RWPE2 (cell line): ENCODE results near the gene MRGPRG.

ENCODE experiments used
- ATAC-seq: fragments of 200-7000 bp; cut with Tn5 transposase; 3 replicates; pipeline ENCODE4 v1.9.1; 2021; ENCODE audit warnings: low read depth
- DNase-seq: peaks from one replicate; pipeline ENCODE4 v3.0.0-alpha.2; 2020; ENCODE audit warnings: low spot score
- H3K27ac ChIP-seq: fragments of 450-650 bp; 2 replicates; pipeline ENCODE4 v1.5.1; 2017; ENCODE audit warnings: mild to moderate bottlenecking; ENCODE audit not compliant: poor library complexity, severe bottlenecking
- H3K27me3 ChIP-seq: fragments of 250-450 bp; sonication (Bioruptor Pico); 2 replicates; pipeline ENCODE4 v1.5.1; 2021; ENCODE audit warnings: mild to moderate bottlenecking, moderate library complexity; ENCODE audit not compliant: insufficient read depth, poor library complexity, severe bottlenecking
- H3K36me3 ChIP-seq: fragments of 250-450 bp; sonication (Bioruptor Pico); 2 replicates; pipeline ENCODE4 v1.5.1; 2020; ENCODE audit warnings: low read depth, mild to moderate bottlenecking, moderate library complexity
- H3K4me1 ChIP-seq: fragments of 250-450 bp; sonication (Bioruptor Pico); 2 replicates; pipeline ENCODE4 v1.5.1; 2021; ENCODE audit warnings: mild to moderate bottlenecking, moderate library complexity; ENCODE audit not compliant: insufficient read depth, poor library complexity, severe bottlenecking
- H3K4me3 ChIP-seq: fragments of 250-450 bp; sonication (Bioruptor Pico); 2 replicates; pipeline ENCODE4 v1.5.1; 2021; ENCODE audit warnings: mild to moderate bottlenecking, moderate library complexity; ENCODE audit not compliant: severe bottlenecking
- H3K9me3 ChIP-seq: fragments of 250-450 bp; sonication (Bioruptor Pico); 2 replicates; pipeline ENCODE4 v1.5.1; 2021; ENCODE audit warnings: mild to moderate bottlenecking, moderate library complexity; ENCODE audit not compliant: severe bottlenecking
- TF ChIP-seq, protein P1 (sequence below): fragments of 450-650 bp; IDR thresholded peaks from one replicate; pipeline ENCODE4 v1.5.1; 2017; ENCODE audit warnings: mild to moderate bottlenecking, moderate library complexity; ENCODE audit not compliant: poor library complexity, severe bottlenecking

The MRGPRG gene

DNA sequence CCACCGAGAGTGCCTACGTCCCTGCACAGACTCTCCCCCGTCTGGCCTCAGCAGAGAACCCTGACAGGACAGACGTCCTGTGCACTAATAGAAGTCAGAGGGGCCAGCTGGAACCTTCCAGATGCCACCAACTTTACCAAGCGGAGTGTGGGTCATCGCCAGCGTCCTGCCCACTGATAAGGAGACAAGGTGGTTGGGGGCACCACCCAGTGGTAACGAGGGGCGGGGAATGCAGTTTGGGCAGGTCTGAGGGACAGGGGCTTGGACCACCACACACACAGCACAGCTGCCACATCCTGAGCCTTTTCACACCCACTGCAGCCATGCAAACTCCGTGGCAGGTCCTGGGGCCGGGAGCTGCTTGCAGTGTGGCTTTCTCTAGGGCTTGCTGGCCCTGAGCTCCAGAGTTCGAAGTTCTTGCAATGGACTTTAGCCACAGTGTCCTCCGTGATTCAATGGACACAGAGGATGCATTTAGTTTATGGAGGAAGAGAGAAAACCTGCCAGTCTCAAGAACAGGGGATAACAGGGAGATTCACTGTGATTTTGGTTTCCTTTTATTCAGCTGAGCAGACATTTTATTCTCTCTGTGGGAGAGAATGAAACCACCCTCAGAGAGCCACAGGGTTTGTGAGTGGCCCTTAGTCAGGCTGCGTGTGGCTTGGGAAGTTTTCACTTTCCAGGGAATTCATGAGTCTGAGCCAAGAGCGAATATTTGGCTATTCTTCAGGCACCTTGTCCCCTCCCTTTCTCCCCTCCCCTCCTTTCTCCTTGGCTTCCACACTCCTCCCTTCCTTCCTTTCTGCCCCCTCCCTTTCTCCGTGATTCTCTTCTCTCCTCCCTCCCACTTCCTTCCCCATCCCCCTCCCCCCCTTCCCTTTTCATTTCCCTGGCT lies 13.1 kb downstream of the MRGPRG start:
- H3K9me3 ChIP-seq = no peaks in the 10 kb centered on the region
- no peaks in the 10 kb centered on the region for H3K36me3 ChIP-seq
- no peak overlapping the region for H3K27ac ChIP-seq
- no peak for DNase-seq
- H3K4me1 ChIP-seq = no peaks in the 10 kb centered on the region
- TF ChIP-seq, protein P1, sequence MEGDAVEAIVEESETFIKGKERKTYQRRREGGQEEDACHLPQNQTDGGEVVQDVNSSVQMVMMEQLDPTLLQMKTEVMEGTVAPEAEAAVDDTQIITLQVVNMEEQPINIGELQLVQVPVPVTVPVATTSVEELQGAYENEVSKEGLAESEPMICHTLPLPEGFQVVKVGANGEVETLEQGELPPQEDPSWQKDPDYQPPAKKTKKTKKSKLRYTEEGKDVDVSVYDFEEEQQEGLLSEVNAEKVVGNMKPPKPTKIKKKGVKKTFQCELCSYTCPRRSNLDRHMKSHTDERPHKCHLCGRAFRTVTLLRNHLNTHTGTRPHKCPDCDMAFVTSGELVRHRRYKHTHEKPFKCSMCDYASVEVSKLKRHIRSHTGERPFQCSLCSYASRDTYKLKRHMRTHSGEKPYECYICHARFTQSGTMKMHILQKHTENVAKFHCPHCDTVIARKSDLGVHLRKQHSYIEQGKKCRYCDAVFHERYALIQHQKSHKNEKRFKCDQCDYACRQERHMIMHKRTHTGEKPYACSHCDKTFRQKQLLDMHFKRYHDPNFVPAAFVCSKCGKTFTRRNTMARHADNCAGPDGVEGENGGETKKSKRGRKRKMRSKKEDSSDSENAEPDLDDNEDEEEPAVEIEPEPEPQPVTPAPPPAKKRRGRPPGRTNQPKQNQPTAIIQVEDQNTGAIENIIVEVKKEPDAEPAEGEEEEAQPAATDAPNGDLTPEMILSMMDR = no peak
- ATAC-seq = no peak
- H3K4me3 ChIP-seq = no peak overlapping the region
- H3K27me3 ChIP-seq = peaks cover 41% of the 10 kb centered on the region

DNA sequence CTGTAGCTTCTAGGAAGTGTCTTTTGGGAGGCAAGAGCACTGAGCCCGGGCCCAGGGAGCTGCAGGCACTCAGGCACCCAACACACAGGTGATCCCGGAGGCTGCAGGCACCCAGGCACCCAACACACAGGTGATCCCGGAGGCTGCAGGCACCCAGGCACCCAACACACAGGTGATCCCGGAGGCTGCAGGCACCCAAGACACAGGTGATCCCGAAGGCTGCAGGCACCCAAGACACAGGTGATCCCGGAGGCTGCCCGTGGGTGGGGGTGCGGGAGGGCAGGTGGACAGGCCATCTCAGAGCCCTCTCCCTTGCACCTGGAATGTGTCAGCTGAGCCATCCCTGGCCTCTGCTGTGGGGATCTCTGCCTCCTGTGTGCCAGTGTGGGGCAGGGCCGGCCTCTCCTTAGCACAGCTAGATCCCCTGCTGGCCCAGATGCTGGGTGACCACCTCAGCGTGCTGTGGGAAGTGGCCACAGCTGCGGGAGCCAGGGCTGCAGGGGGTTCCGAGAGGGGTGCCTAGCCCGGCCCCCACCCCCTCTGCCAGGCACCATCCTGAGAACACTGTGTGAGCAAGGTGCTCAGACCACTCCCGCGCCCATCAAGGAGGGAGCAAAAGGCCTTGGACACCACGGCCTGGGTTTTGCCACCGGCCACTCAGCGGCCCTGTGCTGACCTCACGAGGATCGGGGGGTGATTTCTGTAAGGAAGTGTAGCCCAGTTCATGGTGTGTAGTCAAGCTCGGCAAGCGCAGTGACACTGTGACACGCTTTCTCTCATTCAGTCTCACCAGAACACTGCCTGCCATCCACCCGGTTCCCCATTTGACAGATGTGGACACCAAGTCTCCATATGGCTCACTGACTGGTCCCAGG lies 14.2 kb downstream of the MRGPRG start:
- H3K4me3 ChIP-seq = no peak overlapping the region
- TF ChIP-seq, protein P1 = no peak
- no peaks in the 10 kb centered on the region for H3K4me1 ChIP-seq
- DNase-seq = no peak
- H3K27ac ChIP-seq = no peak overlapping the region
- H3K9me3 ChIP-seq = no peaks in the 10 kb centered on the region
- ATAC-seq = no peak
- H3K36me3 ChIP-seq = no peaks in the 10 kb centered on the region
- H3K27me3 ChIP-seq = peaks cover 41% of the 10 kb centered on the region

DNA sequence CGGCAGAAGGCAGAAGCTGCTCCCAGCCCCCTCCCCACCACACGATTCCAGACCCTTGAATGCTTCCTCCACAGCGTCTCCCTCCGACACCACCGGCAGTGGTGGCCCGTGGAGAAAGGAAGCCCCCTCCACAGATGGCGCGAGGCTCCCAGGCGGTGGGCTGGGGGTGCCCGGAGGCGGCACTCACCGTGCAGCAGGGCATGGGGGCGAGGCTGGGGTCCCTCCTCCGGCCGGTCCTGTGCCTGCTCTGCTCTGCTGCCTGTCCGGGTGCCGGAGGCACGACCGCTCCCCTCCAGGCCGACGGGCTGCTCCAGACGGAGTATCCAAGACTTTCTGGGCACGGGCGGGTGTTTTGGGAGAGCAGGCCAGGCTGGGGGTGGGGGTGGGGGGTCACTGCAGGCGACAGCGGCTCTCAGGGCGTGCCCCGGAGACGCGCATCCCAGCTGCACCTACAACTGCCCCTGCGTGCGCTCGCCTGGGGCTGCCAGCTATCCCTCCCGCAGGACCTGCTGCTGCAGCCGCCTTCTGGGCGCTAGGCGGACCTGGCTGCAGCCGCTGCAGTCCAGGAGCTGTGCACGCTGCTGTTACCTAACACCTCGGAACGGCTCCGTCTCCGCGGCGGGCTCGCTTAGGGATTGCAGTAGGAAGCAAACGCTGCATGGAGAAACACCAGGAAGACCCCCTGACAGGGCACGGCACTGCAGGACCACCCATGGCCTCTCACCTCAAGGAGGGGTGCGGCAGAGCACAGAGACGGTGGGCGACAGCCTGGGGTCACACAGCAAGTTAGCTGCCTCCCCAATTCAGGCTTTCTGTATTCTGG lies 15.2 kb downstream of the MRGPRG start:
- no peak for DNase-seq
- Histone ChIP-seq H3K36me3 (no peaks in the 10 kb centered on the region), H3K4me1 (no peaks in the 10 kb centered on the region), H3K27ac (no peak overlapping the region), H3K4me3 (no peak overlapping the region), H3K27me3 (peaks cover 41% of the 10 kb centered on the region), H3K9me3 (no peaks in the 10 kb centered on the region)
- ATAC-seq = peak; percentile 63
- TF ChIP-seq, protein P1 = no peak

DNA sequence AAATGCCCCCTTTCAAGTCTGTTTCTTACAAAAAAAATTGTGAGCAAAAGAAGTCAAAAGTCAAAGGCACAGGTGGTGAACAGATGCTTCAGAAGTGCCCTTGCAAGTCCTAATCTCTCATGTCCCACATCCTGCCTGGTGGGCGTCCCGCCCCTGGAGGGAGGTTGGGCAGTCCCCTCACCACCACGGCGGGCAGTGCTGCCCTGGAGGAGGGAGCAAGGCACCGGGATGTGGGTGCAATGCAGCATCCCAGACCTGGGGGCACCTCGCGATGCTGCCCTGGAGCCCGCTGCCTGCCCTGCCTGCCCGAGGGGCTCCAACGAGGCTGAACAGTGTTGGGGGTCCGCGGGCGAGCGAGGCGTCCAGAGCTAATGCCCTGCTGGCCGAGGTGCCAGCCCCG lies 15.9 kb downstream of the MRGPRG start:
- H3K27me3 ChIP-seq = peaks cover 41% of the 10 kb centered on the region
- no peaks in the 10 kb centered on the region for H3K4me1 ChIP-seq
- H3K27ac ChIP-seq = no peak overlapping the region
- TF ChIP-seq, protein P1 = no peak
- ATAC-seq = no peak
- H3K4me3 ChIP-seq = no peak overlapping the region
- no peaks in the 10 kb centered on the region for H3K36me3 ChIP-seq
- no peaks in the 10 kb centered on the region for H3K9me3 ChIP-seq
- DNase-seq = peak; percentile 54
